Lower leg skin (tissue), 4 donors: ENCODE data around the gene SEMA6B. TPM values are rescaled to one million over a fixed set of nuclear protein-coding genes. Genes with fewer than 3 reads are reported as not detected.

Source experiments
- DNase-seq, 2 donors: peaks; one replicate each; pipeline ENCODE4 v3.0.0-alpha.2; 2019; ENCODE audit warnings: low spot score in 2 of 2
- H3K4me3 ChIP-seq: fragments of 200-600 bp; sonication (generic); 2 replicates; pipeline ENCODE4 v1.5.1; 2017; ENCODE audit warnings: mild to moderate bottlenecking, low read depth; ENCODE audit not compliant: poor library complexity, severe bottlenecking
- POLR2A ChIP-seq, 2 donors: fragments of 450-650 bp; IDR thresholded peaks; one replicate each; pipeline ENCODE4 v1.6.1; 2016 to 2017; ENCODE audit warnings: antibody characterized with exemption in 2 of 2, mild to moderate bottlenecking in 1 of 2, moderate library complexity in 1 of 2
- WGBS, 2 donors: methylation state at CpG; one replicate each; pipeline ENCODE4 v1.1.5; 2018; 5-methylcytosine and 5-hydroxymethylcytosine counted together
- intact Hi-C: fragments of 100-400 bp; cut with DNase I; formaldehyde crosslinking; loops from one replicate; pipeline ENCODE4 v1.15.0; 2023; ENCODE audit warnings: low total_unique reads
- total RNA-seq, 4 donors: library from RNA; depleted of rRNA; stranded (reverse); fragments of >200 nt; gene quantifications; one replicate each; pipeline ENCODE4 v1.1.0, GENCODE V29; 2016
- TF ChIP-seq, protein P1 (sequence below), 3 donors: fragments of 450-650 bp; IDR thresholded peaks; one replicate each; pipeline ENCODE4 v1.5.1; 2016; ENCODE audit warnings: antibody characterized with exemption in 3 of 3, mild to moderate bottlenecking in 3 of 3, moderate library complexity in 2 of 3

The SEMA6B gene
- total RNA-seq, 4 donors from 2014 or later = 3.3 to 6.0 (median 3.6) TPM

DNA sequence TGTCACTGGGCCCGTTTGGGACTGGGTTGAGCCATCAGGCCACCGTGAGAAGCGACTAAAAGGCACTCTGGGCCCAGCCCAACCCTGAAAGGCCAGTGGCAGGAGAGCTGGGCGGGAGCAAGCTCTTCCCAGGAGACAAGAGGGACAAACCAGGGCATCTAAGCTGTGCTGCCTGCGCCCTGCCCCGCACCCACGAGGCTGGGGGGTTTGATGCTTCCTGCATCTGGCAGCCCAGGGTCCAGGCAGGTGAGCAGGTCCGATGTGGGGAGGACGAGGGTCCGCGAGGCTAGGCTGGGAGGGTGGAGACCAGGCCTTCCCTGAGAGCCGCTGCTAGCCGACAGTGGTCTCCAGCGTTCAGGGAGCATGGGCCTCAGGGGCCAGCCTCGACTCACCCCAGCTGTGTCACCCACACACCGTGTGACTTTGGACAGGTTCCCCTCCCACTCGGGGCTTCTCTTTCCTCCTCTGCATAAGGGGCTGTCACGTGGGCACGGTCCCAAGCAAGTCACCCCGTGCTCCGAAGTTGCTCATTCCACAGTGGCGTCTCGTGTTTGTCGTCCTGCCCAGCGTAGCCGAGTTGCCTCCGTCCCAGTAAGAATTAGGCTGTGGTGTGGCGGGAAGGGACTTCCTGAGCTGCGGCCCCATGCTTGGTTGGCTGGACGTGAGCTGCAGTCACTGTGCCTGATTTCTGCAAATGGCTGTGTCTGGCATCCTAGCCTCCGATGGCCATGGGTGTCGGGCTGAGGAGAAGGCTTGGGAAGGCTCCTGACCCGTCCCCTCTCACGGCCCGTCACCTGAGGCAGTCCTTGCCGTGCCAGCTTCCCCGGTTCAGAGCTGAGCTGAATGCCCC, 57.0 kb downstream of the SEMA6B start:
- no peak for DNase-seq
- TF ChIP-seq, protein P1, sequence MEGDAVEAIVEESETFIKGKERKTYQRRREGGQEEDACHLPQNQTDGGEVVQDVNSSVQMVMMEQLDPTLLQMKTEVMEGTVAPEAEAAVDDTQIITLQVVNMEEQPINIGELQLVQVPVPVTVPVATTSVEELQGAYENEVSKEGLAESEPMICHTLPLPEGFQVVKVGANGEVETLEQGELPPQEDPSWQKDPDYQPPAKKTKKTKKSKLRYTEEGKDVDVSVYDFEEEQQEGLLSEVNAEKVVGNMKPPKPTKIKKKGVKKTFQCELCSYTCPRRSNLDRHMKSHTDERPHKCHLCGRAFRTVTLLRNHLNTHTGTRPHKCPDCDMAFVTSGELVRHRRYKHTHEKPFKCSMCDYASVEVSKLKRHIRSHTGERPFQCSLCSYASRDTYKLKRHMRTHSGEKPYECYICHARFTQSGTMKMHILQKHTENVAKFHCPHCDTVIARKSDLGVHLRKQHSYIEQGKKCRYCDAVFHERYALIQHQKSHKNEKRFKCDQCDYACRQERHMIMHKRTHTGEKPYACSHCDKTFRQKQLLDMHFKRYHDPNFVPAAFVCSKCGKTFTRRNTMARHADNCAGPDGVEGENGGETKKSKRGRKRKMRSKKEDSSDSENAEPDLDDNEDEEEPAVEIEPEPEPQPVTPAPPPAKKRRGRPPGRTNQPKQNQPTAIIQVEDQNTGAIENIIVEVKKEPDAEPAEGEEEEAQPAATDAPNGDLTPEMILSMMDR (IDR thresholded peaks at IDR 0.05) = no peak
- TF ChIP-seq POLR2A (IDR thresholded peaks at IDR 0.05) = no peak
- WGBS, 2 donors = 85 to 86% methylated on average over 35 to 37 of the region's 37 CpGs
- intact Hi-C loops = no loop called here
- no peak overlapping the region for H3K4me3 ChIP-seq

DNA sequence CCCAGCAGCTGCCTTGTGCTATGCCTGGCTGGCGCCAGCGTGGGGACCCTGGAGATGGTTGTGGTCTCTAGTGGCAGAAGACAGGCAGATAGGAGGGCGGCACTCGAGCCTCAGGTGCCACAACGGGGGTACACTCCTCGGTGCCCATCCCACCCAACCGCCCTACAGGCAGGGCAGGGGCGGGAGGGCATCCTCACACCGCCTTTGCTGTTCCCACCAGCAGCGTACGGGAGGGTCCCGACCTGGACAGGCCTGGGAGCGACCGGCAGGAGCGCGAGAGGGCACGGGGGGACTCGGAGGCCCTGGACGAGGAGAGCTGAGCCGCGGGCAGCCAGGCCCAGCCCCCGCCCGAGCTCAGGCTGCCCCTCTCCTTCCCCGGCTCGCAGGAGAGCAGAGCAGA, 57.8 kb downstream of the SEMA6B start:
- DNase-seq = no peak
- intact Hi-C loops = no loop called here
- WGBS, 2 donors = 86 to 93% methylated on average over 18 to 24 of the region's 25 CpGs
- no peak overlapping the region for H3K4me3 ChIP-seq
- TF ChIP-seq POLR2A (IDR thresholded peaks at IDR 0.05) = no peak
- TF ChIP-seq, protein P1 (IDR thresholded peaks at IDR 0.05) = no peak

DNA sequence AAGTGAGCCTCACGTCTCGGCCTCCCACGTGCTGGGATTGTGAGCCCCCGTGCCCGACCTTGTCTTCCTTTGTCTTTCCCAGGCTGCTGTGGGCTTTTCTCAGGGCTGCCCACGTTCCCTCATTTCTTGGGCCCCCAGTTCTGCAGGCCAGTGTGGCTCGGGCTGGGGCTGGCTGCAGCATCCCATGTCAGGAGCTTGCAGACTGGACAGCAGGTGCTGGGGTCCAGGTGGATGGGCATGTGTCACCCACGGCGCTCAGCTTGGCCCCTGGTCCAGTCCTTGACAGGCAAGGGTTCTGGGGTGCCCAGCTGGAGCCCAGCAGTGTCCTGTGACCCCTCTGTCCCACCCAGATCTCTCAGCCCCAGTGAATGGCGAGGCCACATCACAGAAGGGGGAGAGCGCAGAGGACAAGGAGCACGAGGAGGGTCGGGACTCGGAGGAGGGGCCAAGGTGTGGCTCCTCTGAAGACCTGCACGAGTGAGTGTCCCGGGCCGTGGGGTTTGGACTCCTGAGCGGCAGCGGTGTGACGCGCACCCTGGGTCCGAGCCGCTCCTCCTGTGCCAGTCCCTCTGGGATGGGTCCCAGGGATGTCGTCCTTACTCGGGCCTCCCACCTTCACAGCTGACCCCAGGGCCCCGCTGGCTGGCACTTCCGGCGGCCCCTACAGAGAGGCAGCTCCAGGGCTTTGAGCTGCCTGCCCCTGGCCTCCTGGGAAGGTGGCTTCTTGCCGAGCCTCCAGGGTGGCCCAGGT, 58.5 kb downstream of the SEMA6B start:
- no peak for TF ChIP-seq POLR2A (IDR thresholded peaks at IDR 0.05)
- TF ChIP-seq, protein P1 (IDR thresholded peaks at IDR 0.05) = no peak
- intact Hi-C loops = no loop called here
- no peak overlapping the region for H3K4me3 ChIP-seq
- 93 to 94% methylated on average over 24 to 29 of the region's 29 CpGs for WGBS, 2 donors
- no peak for DNase-seq

DNA sequence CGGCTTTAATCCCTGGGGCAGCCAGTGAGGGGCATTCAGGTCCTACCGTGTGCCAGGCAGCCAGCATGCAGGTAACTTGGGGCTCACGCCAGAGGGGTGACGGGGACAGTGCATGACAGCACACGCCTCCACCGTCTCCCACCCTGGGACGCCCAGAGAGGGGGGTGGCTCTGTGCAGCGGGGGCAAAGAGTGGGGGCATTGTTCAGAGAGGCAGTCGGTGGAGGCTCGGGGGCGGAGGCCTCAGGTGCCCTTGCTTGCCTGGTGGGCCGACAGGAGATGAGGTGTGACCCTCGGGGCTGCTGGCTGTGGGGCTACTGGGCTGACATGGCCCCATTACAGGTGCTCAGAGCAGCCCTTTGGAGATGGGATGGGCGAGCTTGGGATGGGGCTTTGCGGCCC, 59.6 kb downstream of the SEMA6B start:
- WGBS, 2 donors = 91 to 93% methylated on average over 15 of the region's 15 CpGs
- no peak for DNase-seq
- no peak overlapping the region for H3K4me3 ChIP-seq
- intact Hi-C loops = no loop called here
- TF ChIP-seq, protein P1 (IDR thresholded peaks at IDR 0.05) = no peak
- TF ChIP-seq POLR2A (IDR thresholded peaks at IDR 0.05) = no peak

DNA sequence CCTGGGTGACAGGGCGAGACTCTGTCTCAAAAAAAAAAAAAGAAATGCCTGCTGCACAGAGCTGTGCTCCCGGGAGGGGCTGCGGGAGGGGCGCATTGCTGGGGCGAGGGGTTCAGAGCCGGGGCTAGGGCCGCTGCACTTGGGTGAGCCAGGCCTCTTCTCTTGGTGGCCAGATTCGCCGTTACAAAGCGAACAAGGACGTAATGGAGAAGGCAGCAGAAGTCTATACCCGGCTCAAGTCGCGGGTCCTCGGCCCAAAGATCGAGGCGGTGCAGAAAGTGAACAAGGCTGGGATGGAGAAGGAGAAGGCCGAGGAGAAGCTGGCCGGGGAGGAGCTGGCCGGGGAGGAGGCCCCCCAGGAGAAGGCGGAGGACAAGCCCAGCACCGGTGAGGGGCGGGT, 60.2 kb downstream of the SEMA6B start:
- 95% methylated on average over 23 of the region's 23 CpGs for WGBS, 2 donors
- no peak overlapping the region for H3K4me3 ChIP-seq
- no peak for DNase-seq
- no peak for TF ChIP-seq POLR2A (IDR thresholded peaks at IDR 0.05)
- TF ChIP-seq, protein P1 (IDR thresholded peaks at IDR 0.05) = no peak
- intact Hi-C loops = no loop called here
